ENCODE results near the gene USP2.

The USP2 gene

GRCh38 chr11:119419834-119420492 is 38.5 kb upstream of the USP2 start:
- Histone ChIP-seq H3K9ac (ENCODE audit: low read length) (no peak overlapping the region), H3K4me3 (ENCODE audit: low read length) (no peak overlapping the region), H3K4me1 (ENCODE audit: control insufficient read depth, insufficient read depth, low read length) (peaks cover 2% of the 10 kb centered on the region), H3K27me3 (ENCODE audit: control insufficient read depth, insufficient read depth, low read length) (peaks cover 6% of the 10 kb centered on the region), H3K27ac (ENCODE audit: low read depth, low read length) (no peak overlapping the region), H3K36me3 (ENCODE audit: control insufficient read depth, insufficient read depth, low read length) (no peaks in the 10 kb centered on the region)

GRCh38 chr11:119419246-119419645 is 37.8 kb upstream of the USP2 start:
- Histone ChIP-seq H3K36me3 (ENCODE audit: control insufficient read depth, insufficient read depth, low read length) (no peaks in the 10 kb centered on the region), H3K4me1 (ENCODE audit: control insufficient read depth, insufficient read depth, low read length) (no peaks in the 10 kb centered on the region), H3K27me3 (ENCODE audit: control insufficient read depth, insufficient read depth, low read length) (peaks cover 6% of the 10 kb centered on the region), H3K4me3 (ENCODE audit: low read length) (no peak overlapping the region), H3K27ac (ENCODE audit: low read depth, low read length) (no peak overlapping the region), H3K9ac (ENCODE audit: low read length) (no peak overlapping the region)

GRCh38 chr11:119418759-119419158 is 37.3 kb upstream of the USP2 start:
- Histone ChIP-seq H3K27ac (ENCODE audit: low read depth, low read length) (no peak overlapping the region), H3K9ac (ENCODE audit: low read length) (no peak overlapping the region), H3K4me1 (ENCODE audit: control insufficient read depth, insufficient read depth, low read length) (no peaks in the 10 kb centered on the region), H3K4me3 (ENCODE audit: low read length) (no peak overlapping the region), H3K36me3 (ENCODE audit: control insufficient read depth, insufficient read depth, low read length) (no peaks in the 10 kb centered on the region), H3K27me3 (ENCODE audit: control insufficient read depth, insufficient read depth, low read length) (peaks cover 6% of the 10 kb centered on the region)

- Histone ChIP-seq H3K9ac (ENCODE audit: low read length) (no peak overlapping the region), H3K36me3 (ENCODE audit: control insufficient read depth, insufficient read depth, low read length) (no peaks in the 10 kb centered on the region), H3K27me3 (ENCODE audit: control insufficient read depth, insufficient read depth, low read length) (peaks cover 6% of the 10 kb centered on the region), H3K4me3 (ENCODE audit: low read length) (no peak overlapping the region), H3K27ac (ENCODE audit: low read depth, low read length) (no peak overlapping the region), H3K4me1 (ENCODE audit: control insufficient read depth, insufficient read depth, low read length) (no peaks in the 10 kb centered on the region)
These were observed 36.4 kb upstream of the USP2 start for GRCh38 chr11:119417726-119418540.

- Histone ChIP-seq H3K27ac (ENCODE audit: low read depth, low read length) (no peak overlapping the region), H3K4me3 (ENCODE audit: low read length) (no peak overlapping the region), H3K4me1 (ENCODE audit: control insufficient read depth, insufficient read depth, low read length) (no peaks in the 10 kb centered on the region), H3K9ac (ENCODE audit: low read length) (no peak overlapping the region), H3K36me3 (ENCODE audit: control insufficient read depth, insufficient read depth, low read length) (no peaks in the 10 kb centered on the region), H3K27me3 (ENCODE audit: control insufficient read depth, insufficient read depth, low read length) (peaks cover 3% of the 10 kb centered on the region)
These were observed 35.4 kb upstream of the USP2 start for GRCh38 chr11:119416606-119417580.

- H3K27ac ChIP-seq (ENCODE audit: low read depth, low read length): no peak overlapping the region
- H3K27me3 ChIP-seq (ENCODE audit: control insufficient read depth, insufficient read depth, low read length): no peaks in the 10 kb centered on the region
- H3K4me1 ChIP-seq (ENCODE audit: control insufficient read depth, insufficient read depth, low read length): no peaks in the 10 kb centered on the region
- H3K4me3 ChIP-seq (ENCODE audit: low read length): no peak overlapping the region
- H3K9ac ChIP-seq (ENCODE audit: low read length): no peak overlapping the region
- H3K36me3 ChIP-seq (ENCODE audit: control insufficient read depth, insufficient read depth, low read length): no peaks in the 10 kb centered on the region
These were observed 34.5 kb upstream of the USP2 start for GRCh38 chr11:119415966-119416365.

GRCh38 chr11:119415517-119415916 is 34.0 kb upstream of the USP2 start:
- Histone ChIP-seq H3K27ac (ENCODE audit: low read depth, low read length) (no peak overlapping the region), H3K4me1 (ENCODE audit: control insufficient read depth, insufficient read depth, low read length) (no peaks in the 10 kb centered on the region), H3K27me3 (ENCODE audit: control insufficient read depth, insufficient read depth, low read length) (no peaks in the 10 kb centered on the region), H3K4me3 (ENCODE audit: low read length) (no peak overlapping the region), H3K9ac (ENCODE audit: low read length) (no peak overlapping the region), H3K36me3 (ENCODE audit: control insufficient read depth, insufficient read depth, low read length) (no peaks in the 10 kb centered on the region)

- Histone ChIP-seq H3K9ac (ENCODE audit: low read length) (no peak overlapping the region), H3K4me1 (ENCODE audit: control insufficient read depth, insufficient read depth, low read length) (no peaks in the 10 kb centered on the region), H3K27me3 (ENCODE audit: control insufficient read depth, insufficient read depth, low read length) (no peaks in the 10 kb centered on the region), H3K27ac (ENCODE audit: low read depth, low read length) (no peak overlapping the region), H3K36me3 (ENCODE audit: control insufficient read depth, insufficient read depth, low read length) (no peaks in the 10 kb centered on the region), H3K4me3 (ENCODE audit: low read length) (no peak overlapping the region)
These were observed 33.2 kb upstream of the USP2 start for GRCh38 chr11:119414734-119415133.

GRCh38 chr11:119414321-119414720 is 32.8 kb upstream of the USP2 start:
- Histone ChIP-seq H3K27ac (ENCODE audit: low read depth, low read length) (no peak overlapping the region), H3K4me1 (ENCODE audit: control insufficient read depth, insufficient read depth, low read length) (no peaks in the 10 kb centered on the region), H3K27me3 (ENCODE audit: control insufficient read depth, insufficient read depth, low read length) (no peaks in the 10 kb centered on the region), H3K4me3 (ENCODE audit: low read length) (no peak overlapping the region), H3K36me3 (ENCODE audit: control insufficient read depth, insufficient read depth, low read length) (no peaks in the 10 kb centered on the region), H3K9ac (ENCODE audit: low read length) (no peak overlapping the region)

GRCh38 chr11:119412072-119412471 is 30.6 kb upstream of the USP2 start:
- Histone ChIP-seq H3K9ac (ENCODE audit: low read length) (no peak overlapping the region), H3K4me3 (ENCODE audit: low read length) (no peak overlapping the region), H3K27me3 (ENCODE audit: control insufficient read depth, insufficient read depth, low read length) (no peaks in the 10 kb centered on the region), H3K4me1 (ENCODE audit: control insufficient read depth, insufficient read depth, low read length) (no peaks in the 10 kb centered on the region), H3K27ac (ENCODE audit: low read depth, low read length) (no peak overlapping the region), H3K36me3 (ENCODE audit: control insufficient read depth, insufficient read depth, low read length) (no peaks in the 10 kb centered on the region)

GRCh38 chr11:119410501-119410900 is 29.0 kb upstream of the USP2 start:
- Histone ChIP-seq H3K4me3 (ENCODE audit: low read length) (no peak overlapping the region), H3K27ac (ENCODE audit: low read depth, low read length) (no peak overlapping the region), H3K4me1 (ENCODE audit: control insufficient read depth, insufficient read depth, low read length) (no peaks in the 10 kb centered on the region), H3K36me3 (ENCODE audit: control insufficient read depth, insufficient read depth, low read length) (no peaks in the 10 kb centered on the region), H3K9ac (ENCODE audit: low read length) (no peak overlapping the region), H3K27me3 (ENCODE audit: control insufficient read depth, insufficient read depth, low read length) (no peaks in the 10 kb centered on the region)

- H3K27ac ChIP-seq (ENCODE audit: low read depth, low read length): no peak overlapping the region
- H3K36me3 ChIP-seq (ENCODE audit: control insufficient read depth, insufficient read depth, low read length): no peaks in the 10 kb centered on the region
- no peaks in the 10 kb centered on the region for H3K27me3 ChIP-seq (ENCODE audit: control insufficient read depth, insufficient read depth, low read length)
- no peak overlapping the region for H3K9ac ChIP-seq (ENCODE audit: low read length)
- no peak overlapping the region for H3K4me3 ChIP-seq (ENCODE audit: low read length)
- no peaks in the 10 kb centered on the region for H3K4me1 ChIP-seq (ENCODE audit: control insufficient read depth, insufficient read depth, low read length)
These were observed 28.2 kb upstream of the USP2 start for GRCh38 chr11:119409731-119410130.

Data from rectal smooth muscle tissue (tissue), 1 donor.